ENCODE results near the gene CUX1.
A peak's percentile ranks its signal among the peaks of the same experiment; 100 is the strongest.

The CUX1 gene

DNA sequence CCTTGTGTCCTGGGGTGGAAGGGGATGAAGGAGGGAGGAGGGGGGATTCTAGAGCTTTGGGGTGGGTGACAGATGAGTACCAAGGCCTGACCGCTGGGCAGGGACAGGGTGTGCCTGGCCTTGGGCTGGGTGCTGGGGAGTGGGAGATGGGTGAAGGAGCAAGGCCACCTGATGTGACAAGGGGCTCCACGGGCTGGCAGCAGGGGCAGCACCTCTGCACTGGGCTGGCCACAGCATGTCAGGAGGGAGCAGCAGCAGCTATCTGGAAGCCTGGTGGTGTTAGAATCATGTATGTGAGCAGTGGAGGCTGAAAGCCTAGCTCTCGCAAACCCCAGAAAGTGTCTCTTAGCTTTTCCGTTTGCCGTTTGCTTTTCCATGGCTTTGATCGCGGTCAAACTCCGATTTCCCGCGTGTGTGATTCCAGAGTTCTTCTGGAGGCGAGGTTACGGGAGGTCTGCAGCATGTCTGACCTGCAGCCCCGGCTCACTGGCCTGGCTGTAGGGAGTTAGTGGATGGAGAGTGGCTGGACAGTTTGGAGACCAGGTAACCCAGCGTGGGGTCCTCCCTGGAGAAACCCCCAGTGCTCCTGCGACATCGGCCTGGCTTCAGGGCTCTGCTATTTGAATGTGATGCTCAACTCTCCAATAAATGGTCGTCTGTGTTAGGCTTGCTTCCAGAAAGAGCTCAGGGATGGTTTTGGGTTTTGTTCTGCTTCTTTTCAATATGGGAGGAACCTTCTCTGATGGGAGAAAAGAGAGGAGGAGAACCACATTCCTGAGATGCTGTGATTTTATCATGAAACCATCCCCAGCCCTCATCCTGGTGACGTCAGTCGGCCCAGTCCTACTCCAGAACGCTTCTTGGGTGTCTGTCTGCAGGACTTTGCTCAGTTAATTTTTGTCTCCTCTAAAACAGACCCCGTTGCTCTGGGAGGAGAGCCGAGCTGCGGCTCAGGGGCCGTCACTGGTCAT, 105.5 kb downstream of the CUX1 start:
- ATAC-seq, result peak; percentile 82
- no peak for TF ChIP-seq TCF4 (CRISPR knock-in tag; IDR thresholded peaks at IDR 0.05; ENCODE audit: borderline replicate concordance)
- 0 out of 2 replicates have a peak, but pooled peaks have one; percentile 23 for TF ChIP-seq ISL1 (CRISPR knock-in tag; IDR thresholded peaks at IDR 0.05)

GRCh38 chr7:101923602-101923985, 106.2 kb downstream of the CUX1 start:
- ATAC-seq, result peak; percentile 21
- TF ChIP-seq POU6F1 (CRISPR knock-in tag; IDR thresholded peaks at IDR 0.05; ENCODE audit: borderline replicate concordance, low read depth) (no peak), RARB (CRISPR knock-in tag; IDR thresholded peaks at IDR 0.05) (no peak), CSDC2 (CRISPR knock-in tag; IDR thresholded peaks at IDR 0.05) (no peak), SNAI2 (CRISPR knock-in tag; IDR thresholded peaks at IDR 0.05) (no peak), ZNF8 (CRISPR knock-in tag; IDR thresholded peaks at IDR 0.05) (no peak), ARNTL (CRISPR knock-in tag; IDR thresholded peaks at IDR 0.05; ENCODE audit: borderline replicate concordance, low read depth) (no peak), PPARA (CRISPR knock-in tag; IDR thresholded peaks at IDR 0.05; ENCODE audit: borderline replicate concordance) (no peak), ZNF70 (CRISPR knock-in tag; IDR thresholded peaks at IDR 0.05) (no peak), TOX (CRISPR knock-in tag; IDR thresholded peaks at IDR 0.05; ENCODE audit: borderline replicate concordance) (no peak), GLIS3 (CRISPR knock-in tag; IDR thresholded peaks at IDR 0.05) (no peak), TCF4 (CRISPR knock-in tag; IDR thresholded peaks at IDR 0.05; ENCODE audit: borderline replicate concordance) (no peak), ZFP3 (CRISPR knock-in tag; IDR thresholded peaks at IDR 0.05) (no peak), ZC3H10 (CRISPR knock-in tag; IDR thresholded peaks at IDR 0.05) (no peak), ZFP30 (CRISPR knock-in tag; IDR thresholded peaks at IDR 0.05) (no peak)
- TF ChIP-seq, protein P1, sequence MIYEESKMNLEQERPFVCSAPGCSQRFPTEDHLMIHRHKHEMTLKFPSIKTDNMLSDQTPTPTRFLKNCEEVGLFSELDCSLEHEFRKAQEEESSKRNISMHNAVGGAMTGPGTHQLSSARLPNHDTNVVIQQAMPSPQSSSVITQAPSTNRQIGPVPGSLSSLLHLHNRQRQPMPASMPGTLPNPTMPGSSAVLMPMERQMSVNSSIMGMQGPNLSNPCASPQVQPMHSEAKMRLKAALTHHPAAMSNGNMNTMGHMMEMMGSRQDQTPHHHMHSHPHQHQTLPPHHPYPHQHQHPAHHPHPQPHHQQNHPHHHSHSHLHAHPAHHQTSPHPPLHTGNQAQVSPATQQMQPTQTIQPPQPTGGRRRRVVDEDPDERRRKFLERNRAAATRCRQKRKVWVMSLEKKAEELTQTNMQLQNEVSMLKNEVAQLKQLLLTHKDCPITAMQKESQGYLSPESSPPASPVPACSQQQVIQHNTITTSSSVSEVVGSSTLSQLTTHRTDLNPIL (CRISPR knock-in tag; IDR thresholded peaks at IDR 0.05; ENCODE audit: low read depth), result no peak
- TF ChIP-seq, protein P2, sequence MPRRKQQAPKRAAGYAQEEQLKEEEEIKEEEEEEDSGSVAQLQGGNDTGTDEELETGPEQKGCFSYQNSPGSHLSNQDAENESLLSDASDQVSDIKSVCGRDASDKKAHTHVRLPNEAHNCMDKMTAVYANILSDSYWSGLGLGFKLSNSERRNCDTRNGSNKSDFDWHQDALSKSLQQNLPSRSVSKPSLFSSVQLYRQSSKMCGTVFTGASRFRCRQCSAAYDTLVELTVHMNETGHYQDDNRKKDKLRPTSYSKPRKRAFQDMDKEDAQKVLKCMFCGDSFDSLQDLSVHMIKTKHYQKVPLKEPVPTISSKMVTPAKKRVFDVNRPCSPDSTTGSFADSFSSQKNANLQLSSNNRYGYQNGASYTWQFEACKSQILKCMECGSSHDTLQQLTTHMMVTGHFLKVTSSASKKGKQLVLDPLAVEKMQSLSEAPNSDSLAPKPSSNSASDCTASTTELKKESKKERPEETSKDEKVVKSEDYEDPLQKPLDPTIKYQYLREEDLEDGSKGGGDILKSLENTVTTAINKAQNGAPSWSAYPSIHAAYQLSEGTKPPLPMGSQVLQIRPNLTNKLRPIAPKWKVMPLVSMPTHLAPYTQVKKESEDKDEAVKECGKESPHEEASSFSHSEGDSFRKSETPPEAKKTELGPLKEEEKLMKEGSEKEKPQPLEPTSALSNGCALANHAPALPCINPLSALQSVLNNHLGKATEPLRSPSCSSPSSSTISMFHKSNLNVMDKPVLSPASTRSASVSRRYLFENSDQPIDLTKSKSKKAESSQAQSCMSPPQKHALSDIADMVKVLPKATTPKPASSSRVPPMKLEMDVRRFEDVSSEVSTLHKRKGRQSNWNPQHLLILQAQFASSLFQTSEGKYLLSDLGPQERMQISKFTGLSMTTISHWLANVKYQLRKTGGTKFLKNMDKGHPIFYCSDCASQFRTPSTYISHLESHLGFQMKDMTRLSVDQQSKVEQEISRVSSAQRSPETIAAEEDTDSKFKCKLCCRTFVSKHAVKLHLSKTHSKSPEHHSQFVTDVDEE (CRISPR knock-in tag; IDR thresholded peaks at IDR 0.05), result no peak

DNA sequence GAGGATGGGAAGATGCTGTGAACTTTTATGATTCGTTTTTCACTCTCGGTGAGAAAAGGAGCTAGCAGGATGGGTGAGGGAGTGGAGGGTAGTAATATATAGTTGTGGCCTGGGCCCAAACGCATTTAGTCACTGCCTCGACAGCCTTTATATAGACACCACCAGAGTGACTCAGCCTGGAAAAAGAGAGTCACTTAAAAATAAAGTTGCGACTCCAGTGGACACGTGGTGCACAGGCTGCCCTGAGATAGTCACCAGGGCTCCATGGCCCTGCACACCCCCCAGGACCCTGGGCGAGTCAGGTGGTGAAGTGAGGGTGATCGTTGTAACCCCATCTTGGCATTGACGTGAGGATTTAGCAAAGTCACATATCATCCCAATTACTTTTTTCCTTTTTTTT, 106.7 kb downstream of the CUX1 start:
- no peak for TF ChIP-seq PATZ1 (CRISPR knock-in tag; IDR thresholded peaks at IDR 0.05; ENCODE audit: borderline replicate concordance)
- TF ChIP-seq TCF4 (CRISPR knock-in tag; IDR thresholded peaks at IDR 0.05; ENCODE audit: borderline replicate concordance), result no peak
- TF ChIP-seq ISL1 (CRISPR knock-in tag; IDR thresholded peaks at IDR 0.05), result no peak
- TF ChIP-seq GLIS3 (CRISPR knock-in tag; IDR thresholded peaks at IDR 0.05), result no peak
- no peak for TF ChIP-seq ESRRG (CRISPR knock-in tag; IDR thresholded peaks at IDR 0.05)
- no peak for TF ChIP-seq ZFP30 (CRISPR knock-in tag; IDR thresholded peaks at IDR 0.05)
- TF ChIP-seq ZC3H10 (CRISPR knock-in tag; IDR thresholded peaks at IDR 0.05), result no peak
- no peak for TF ChIP-seq ZNF8 (CRISPR knock-in tag; IDR thresholded peaks at IDR 0.05)
- TF ChIP-seq PPARA (CRISPR knock-in tag; IDR thresholded peaks at IDR 0.05; ENCODE audit: borderline replicate concordance), result no peak
- peak; percentile 75 for ATAC-seq

DNA sequence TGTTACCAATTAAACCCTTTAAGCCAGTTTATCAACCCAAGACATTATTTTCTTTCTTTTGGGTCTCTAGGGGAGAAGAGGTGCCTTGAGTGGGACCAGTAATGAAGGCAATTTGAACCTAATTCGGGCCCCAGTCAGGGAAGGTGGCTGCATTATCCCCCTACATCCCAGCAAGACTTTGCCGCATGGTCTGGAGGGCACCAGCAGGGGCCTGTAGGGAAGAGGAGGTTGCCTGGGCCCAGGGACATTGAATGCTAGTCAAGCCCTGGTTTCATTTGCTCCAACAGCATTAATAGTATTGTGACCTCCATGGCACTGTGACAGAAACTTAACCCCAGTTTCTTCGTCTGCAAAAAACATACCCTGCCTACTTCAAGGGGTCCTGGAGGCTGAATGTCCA, 108.8 kb downstream of the CUX1 start:
- ATAC-seq, result no peak
- no peak for TF ChIP-seq RARB (CRISPR knock-in tag; IDR thresholded peaks at IDR 0.05)
- no peak for TF ChIP-seq ISL1 (CRISPR knock-in tag; IDR thresholded peaks at IDR 0.05)
- TF ChIP-seq ZFP30 (CRISPR knock-in tag; IDR thresholded peaks at IDR 0.05), result no peak
- TF ChIP-seq OSR1 (CRISPR knock-in tag; IDR thresholded peaks at IDR 0.05), result no peak
- no peak for TF ChIP-seq POU6F1 (CRISPR knock-in tag; IDR thresholded peaks at IDR 0.05; ENCODE audit: borderline replicate concordance, low read depth)
- TF ChIP-seq, protein P2 (CRISPR knock-in tag; IDR thresholded peaks at IDR 0.05), result no peak
- no peak for TF ChIP-seq GLIS3 (CRISPR knock-in tag; IDR thresholded peaks at IDR 0.05)
- no peak for TF ChIP-seq TOX (CRISPR knock-in tag; IDR thresholded peaks at IDR 0.05; ENCODE audit: borderline replicate concordance)
- TF ChIP-seq TCF4 (CRISPR knock-in tag; IDR thresholded peaks at IDR 0.05; ENCODE audit: borderline replicate concordance), result no peak

Data from SK-N-SH treated with all-trans-retinoic acid at 6 μM for 48 hours (cell line).